A549 treated with Mapracorat at 1 μM for 4 hours (cell line): Measurements from ENCODE around the gene HTR2C. TPM values are rescaled to one million over a fixed set of nuclear protein-coding genes. Genes with fewer than 3 reads are reported as not detected.

Experiments
- total RNA-seq: library from RNA; stranded (reverse); fragments of 200-300 nt; extraction: Qiagen RNA extraction; gene quantifications from 5 replicates; pipeline ENCODE4 v1.2.3, GENCODE V29; 2022

Gene HTR2C
- not detected in 5 replicates for total RNA-seq

GRCh38 chrX:114583646-114584374 lies at the start of gene HTR2C:
Gene HTR2C, plus strand, starts transcription at chrX:114584086. Its CDS starts 142,851 bp downstream, at chrX:114726937.

